HepG2 (cell line): ENCODE measurements around the gene ZNF235.

Source experiments
- KDM5B ChIP-seq: sonication (generic); formaldehyde crosslinking; IDR thresholded peaks from 2 replicates; pipeline ENCODE4 v1.4.0; 2020; ENCODE audit warnings: missing genetic modification reagents, mild to moderate bottlenecking, borderline replicate concordance
- MAFK ChIP-seq, 2 experiments: IDR thresholded peaks in 1 of 2; conservative IDR thresholded peaks in 1 of 2; 2 replicates each; pipeline ENCODE4 v1.6.1; 2011; ENCODE audit warnings: improper control_type of control experiment in 2 of 2, low read length in 2 of 2
- NFIC ChIP-seq: IDR thresholded peaks from 2 replicates; pipeline ENCODE4 v1.6.1; 2012; ENCODE audit warnings: mild to moderate bottlenecking, low read length, inconsistent platforms
- POLR2A ChIP-seq, 2 experiments: IDR thresholded peaks; 2 replicates each; pipeline ENCODE4 v1.6.1; 2011; ENCODE audit warnings: low read depth in 2 of 2, low read length in 2 of 2, mild to moderate bottlenecking in 1 of 2, moderate library complexity in 1 of 2; ENCODE audit not compliant: insufficient read depth in 1 of 2
- TP53 ChIP-seq: sonication (generic); formaldehyde crosslinking; conservative IDR thresholded peaks from 2 replicates; pipeline ENCODE4 v1.4.0; 2020; ENCODE audit warnings: missing genetic modification reagents
- TF ChIP-seq, protein P1 (sequence below): sonication (generic); formaldehyde crosslinking; IDR thresholded peaks from 2 replicates; pipeline ENCODE4 v1.9.0; 2022; ENCODE audit warnings: missing genetic modification reagents, mild to moderate bottlenecking, borderline replicate concordance
- TF ChIP-seq, protein P2 (sequence below): sonication (generic); formaldehyde crosslinking; IDR thresholded peaks from 2 replicates; pipeline ENCODE4 v1.5.0; 2020; ENCODE audit warnings: mild to moderate bottlenecking, missing genetic modification reagents, moderate library complexity

DNA sequence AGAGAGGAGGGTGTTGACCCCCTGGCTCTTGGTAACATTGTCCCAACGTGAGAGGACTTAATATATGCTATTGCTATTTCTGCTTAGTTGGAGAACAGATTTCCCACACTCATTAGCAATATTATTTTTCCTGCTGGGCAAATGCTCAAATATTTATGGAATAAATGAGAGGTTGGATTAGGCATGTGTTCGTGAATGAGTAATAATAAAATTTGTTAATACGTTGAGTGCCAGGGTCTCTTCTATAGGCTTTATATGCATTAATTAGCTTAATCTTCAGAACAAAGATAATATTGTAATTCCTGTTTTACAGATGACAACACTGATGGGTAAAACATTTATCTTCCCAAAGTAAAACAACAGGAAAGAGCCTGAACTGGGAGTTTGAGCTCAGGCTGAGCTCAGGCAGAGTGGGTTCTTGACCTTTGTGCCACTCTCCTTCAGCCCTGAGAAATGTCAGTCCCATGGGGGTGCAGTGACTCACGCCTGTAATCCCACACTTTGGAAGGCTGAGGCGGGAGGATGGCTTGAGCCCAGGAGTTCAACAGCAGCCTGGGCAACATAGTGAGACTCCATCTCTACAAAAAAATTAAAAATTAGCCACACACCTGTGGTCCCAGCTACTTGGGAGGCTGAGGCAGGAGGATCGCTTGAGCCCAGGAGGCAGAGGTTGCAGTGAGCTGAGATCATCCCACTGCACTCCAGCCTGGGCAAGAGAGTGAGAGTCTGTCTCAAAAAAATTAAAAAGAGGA, 44.0 kb downstream of the ZNF235 start:
- TF ChIP-seq KDM5B (CRISPR knock-in tag), result no peak
- no peak for TF ChIP-seq TP53 (CRISPR knock-in tag)
- TF ChIP-seq, protein P1, sequence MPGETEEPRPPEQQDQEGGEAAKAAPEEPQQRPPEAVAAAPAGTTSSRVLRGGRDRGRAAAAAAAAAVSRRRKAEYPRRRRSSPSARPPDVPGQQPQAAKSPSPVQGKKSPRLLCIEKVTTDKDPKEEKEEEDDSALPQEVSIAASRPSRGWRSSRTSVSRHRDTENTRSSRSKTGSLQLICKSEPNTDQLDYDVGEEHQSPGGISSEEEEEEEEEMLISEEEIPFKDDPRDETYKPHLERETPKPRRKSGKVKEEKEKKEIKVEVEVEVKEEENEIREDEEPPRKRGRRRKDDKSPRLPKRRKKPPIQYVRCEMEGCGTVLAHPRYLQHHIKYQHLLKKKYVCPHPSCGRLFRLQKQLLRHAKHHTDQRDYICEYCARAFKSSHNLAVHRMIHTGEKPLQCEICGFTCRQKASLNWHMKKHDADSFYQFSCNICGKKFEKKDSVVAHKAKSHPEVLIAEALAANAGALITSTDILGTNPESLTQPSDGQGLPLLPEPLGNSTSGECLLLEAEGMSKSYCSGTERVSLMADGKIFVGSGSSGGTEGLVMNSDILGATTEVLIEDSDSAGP (CRISPR knock-in tag), result no peak
- no peak for TF ChIP-seq POLR2A (IDR thresholded peaks at IDR 0.05; ENCODE audit: insufficient read depth in 1 of 2, low read depth in 2 of 2, low read length in 2 of 2)
- TF ChIP-seq, protein P2, sequence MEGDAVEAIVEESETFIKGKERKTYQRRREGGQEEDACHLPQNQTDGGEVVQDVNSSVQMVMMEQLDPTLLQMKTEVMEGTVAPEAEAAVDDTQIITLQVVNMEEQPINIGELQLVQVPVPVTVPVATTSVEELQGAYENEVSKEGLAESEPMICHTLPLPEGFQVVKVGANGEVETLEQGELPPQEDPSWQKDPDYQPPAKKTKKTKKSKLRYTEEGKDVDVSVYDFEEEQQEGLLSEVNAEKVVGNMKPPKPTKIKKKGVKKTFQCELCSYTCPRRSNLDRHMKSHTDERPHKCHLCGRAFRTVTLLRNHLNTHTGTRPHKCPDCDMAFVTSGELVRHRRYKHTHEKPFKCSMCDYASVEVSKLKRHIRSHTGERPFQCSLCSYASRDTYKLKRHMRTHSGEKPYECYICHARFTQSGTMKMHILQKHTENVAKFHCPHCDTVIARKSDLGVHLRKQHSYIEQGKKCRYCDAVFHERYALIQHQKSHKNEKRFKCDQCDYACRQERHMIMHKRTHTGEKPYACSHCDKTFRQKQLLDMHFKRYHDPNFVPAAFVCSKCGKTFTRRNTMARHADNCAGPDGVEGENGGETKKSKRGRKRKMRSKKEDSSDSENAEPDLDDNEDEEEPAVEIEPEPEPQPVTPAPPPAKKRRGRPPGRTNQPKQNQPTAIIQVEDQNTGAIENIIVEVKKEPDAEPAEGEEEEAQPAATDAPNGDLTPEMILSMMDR (CRISPR knock-in tag), result no peak
- TF ChIP-seq NFIC, result no peak
- TF ChIP-seq MAFK (conservative IDR thresholded peaks at IDR 0.05 in 1 of 2, IDR thresholded peaks at IDR 0.05 in 1 of 2; ENCODE audit: low read length in 2 of 2), result no peak
